Lower leg skin (tissue), 4 donors: Measurements from ENCODE around the gene VSIG10. TPM values are rescaled to one million over a fixed set of nuclear protein-coding genes. Genes with fewer than 3 reads are reported as not detected.

ENCODE experiments used
- DNase-seq, 2 donors: peaks; one replicate each; pipeline ENCODE4 v3.0.0-alpha.2; 2019; ENCODE audit warnings: low spot score in 2 of 2
- H3K4me3 ChIP-seq: fragments of 200-600 bp; sonication (generic); 2 replicates; pipeline ENCODE4 v1.5.1; 2017; ENCODE audit warnings: mild to moderate bottlenecking, low read depth; ENCODE audit not compliant: poor library complexity, severe bottlenecking
- CTCF ChIP-seq, 3 donors: fragments of 450-650 bp; IDR thresholded peaks; one replicate each; pipeline ENCODE4 v1.5.1; 2016; ENCODE audit warnings: antibody characterized with exemption in 3 of 3, mild to moderate bottlenecking in 3 of 3, moderate library complexity in 2 of 3
- POLR2A ChIP-seq, 2 donors: fragments of 450-650 bp; IDR thresholded peaks; one replicate each; pipeline ENCODE4 v1.6.1; 2016 to 2017; ENCODE audit warnings: antibody characterized with exemption in 2 of 2, mild to moderate bottlenecking in 1 of 2, moderate library complexity in 1 of 2
- WGBS, 2 donors: methylation state at CpG; one replicate each; pipeline ENCODE4 v1.1.5; 2018; 5-methylcytosine and 5-hydroxymethylcytosine counted together
- intact Hi-C: fragments of 100-400 bp; cut with DNase I; formaldehyde crosslinking; loops from one replicate; pipeline ENCODE4 v1.15.0; 2023; ENCODE audit warnings: low total_unique reads
- total RNA-seq, 4 donors: library from RNA; depleted of rRNA; stranded (reverse); fragments of >200 nt; gene quantifications; one replicate each; pipeline ENCODE4 v1.1.0, GENCODE V29; 2016

VSIG10 gene
- total RNA-seq, 4 donors from 2014 or later = 17.1 to 40.1 (median 29.4) TPM

DNA sequence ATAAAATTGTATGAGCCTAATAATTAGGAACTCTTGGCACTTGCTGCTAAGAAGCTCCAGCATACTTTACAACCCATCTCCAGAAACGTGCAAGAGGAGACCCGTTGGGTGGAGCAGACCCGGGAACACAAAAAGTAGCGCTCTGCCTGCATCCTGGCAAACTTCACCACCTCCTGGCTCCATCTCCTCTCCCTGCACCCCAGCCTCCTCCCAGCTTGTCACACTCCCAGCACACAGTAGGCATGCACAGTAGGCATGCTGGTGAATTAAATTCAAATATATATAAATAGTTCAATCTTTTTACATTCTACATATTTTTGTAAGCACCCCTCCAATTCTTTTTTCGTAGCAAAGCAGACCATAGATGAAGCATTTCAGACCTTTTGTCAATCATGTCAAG lies 1.2 kb downstream of the VSIG10 start:
- no peak overlapping the region for H3K4me3 ChIP-seq
- WGBS, 2 donors = 24 to 28% methylated on average over 5 of the region's 5 CpGs
- no peak for TF ChIP-seq POLR2A (IDR thresholded peaks at IDR 0.05)
- no peak for TF ChIP-seq CTCF (IDR thresholded peaks at IDR 0.05)
- DNase-seq = no peak
- intact Hi-C loops = no loop called here

- intact Hi-C loops = no loop called here
- DNase-seq = no peak
- 70 to 75% methylated on average over 6 of the region's 6 CpGs for WGBS, 2 donors
- no peak for TF ChIP-seq CTCF (IDR thresholded peaks at IDR 0.05)
- TF ChIP-seq POLR2A (IDR thresholded peaks at IDR 0.05) = no peak
- H3K4me3 ChIP-seq = no peak overlapping the region
Observed at GRCh38 chr12:118102070-118102469, 1.7 kb downstream of the VSIG10 start.

DNA sequence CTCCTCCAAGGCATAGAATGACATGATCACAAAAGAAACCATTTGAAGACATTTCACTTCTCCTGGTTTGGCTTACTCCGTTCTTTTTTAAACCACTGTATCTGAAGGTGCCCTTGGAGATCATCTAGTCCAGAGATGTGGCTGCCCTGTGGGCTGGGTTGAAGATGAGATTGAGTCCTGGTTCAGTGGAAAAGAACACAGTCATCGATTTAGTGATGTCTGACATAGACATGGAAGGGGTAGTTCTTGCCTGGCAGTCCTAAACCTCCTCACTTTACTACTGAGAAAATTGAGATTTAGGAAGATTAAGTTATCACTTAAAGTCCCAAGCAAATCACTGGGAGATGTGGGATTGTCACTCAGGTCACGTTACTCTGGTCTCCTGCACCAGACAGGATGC lies 2.8 kb downstream of the VSIG10 start:
- WGBS, 2 donors = 82 to 84% methylated on average over 3 of the region's 3 CpGs
- TF ChIP-seq CTCF (IDR thresholded peaks at IDR 0.05) (no peak), POLR2A (IDR thresholded peaks at IDR 0.05) (no peak)
- H3K4me3 ChIP-seq = no peak overlapping the region
- DNase-seq = no peak
- intact Hi-C loops = no loop called here

DNA sequence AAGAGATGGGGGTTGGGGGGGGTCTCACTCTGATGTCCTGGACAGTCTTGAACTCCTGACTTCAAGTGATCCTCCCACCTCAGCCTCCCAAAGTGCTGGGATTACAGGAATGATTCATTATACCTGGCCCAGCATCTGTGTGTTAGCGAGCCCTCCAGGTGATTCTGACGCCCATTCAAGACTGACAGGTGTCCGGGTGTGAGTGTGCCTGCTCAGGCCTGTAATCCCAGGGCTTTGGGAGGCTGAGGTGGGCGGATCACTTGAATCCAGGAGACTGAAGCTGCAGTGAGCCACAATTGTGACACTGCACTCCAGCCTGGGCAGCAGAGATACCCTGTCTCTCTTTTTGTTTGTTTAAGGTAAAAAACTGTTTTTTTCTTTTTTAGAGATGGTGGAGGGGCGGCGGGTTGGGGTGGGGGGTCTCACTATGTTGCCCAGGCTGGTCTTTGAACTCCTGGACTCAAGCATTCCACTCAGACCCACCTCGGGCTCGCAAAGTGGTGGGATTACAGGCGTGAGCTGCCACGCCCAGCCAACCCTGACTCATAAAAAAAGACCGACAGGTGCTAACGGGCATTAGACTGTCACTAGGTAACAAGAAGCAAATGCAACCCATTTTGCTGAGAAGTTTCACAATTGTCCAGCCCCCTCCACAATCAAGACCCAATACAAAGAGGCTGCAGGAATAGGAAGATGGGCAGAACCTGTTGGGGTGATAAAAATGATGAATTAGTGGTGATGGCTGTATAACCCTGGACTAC lies 4.7 kb downstream of the VSIG10 start:
- DNase-seq = no peak
- WGBS, 2 donors = 53 to 67% methylated on average over 12 of the region's 12 CpGs
- TF ChIP-seq POLR2A (IDR thresholded peaks at IDR 0.05) = no peak
- no peak for TF ChIP-seq CTCF (IDR thresholded peaks at IDR 0.05)
- intact Hi-C loops = no loop called here
- H3K4me3 ChIP-seq = no peak overlapping the region

- TF ChIP-seq POLR2A (IDR thresholded peaks at IDR 0.05) = no peak
- no peak for TF ChIP-seq CTCF (IDR thresholded peaks at IDR 0.05)
- intact Hi-C loops = no loop called here
- no peak for DNase-seq
- no peak overlapping the region for H3K4me3 ChIP-seq
- WGBS, 2 donors = 88 to 92% methylated on average over 3 of the region's 3 CpGs
Observed at GRCh38 chr12:118098401-118098800, 5.4 kb downstream of the VSIG10 start.

GRCh38 chr12:118094039-118094438 lies 9.8 kb downstream of the VSIG10 start:
- no peak for DNase-seq
- 75 to 77% methylated on average over 3 of the region's 3 CpGs for WGBS, 2 donors
- no peak overlapping the region for H3K4me3 ChIP-seq
- intact Hi-C loops = no loop called here
- TF ChIP-seq POLR2A (IDR thresholded peaks at IDR 0.05) (no peak), CTCF (IDR thresholded peaks at IDR 0.05) (no peak)
